ENCODE data around the gene ADAMTS14.

Gene ADAMTS14

GRCh38 chr10:70784016-70784415 is 111.7 kb downstream of the ADAMTS14 start:
- no peak for DNase-seq (ENCODE audit: low read depth, low spot score)

DNA sequence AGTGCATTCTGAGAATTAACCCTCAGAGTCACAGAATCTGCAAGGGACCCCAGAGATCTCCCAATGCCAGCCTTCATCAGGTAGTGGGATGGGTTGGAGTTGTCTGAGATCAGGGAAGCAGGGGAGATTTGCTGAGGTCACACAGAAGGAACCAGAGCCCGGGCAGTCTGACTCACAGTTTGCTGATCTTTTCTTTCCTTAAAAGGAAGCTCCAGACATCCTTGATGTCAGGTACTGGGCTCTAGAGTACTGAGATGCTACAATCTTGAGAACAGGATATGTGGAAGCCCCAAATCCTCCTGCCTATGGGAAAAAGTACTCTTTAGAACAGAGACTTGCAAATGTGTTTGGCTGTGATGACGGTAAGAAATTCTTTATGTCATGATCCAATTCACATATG is 112.2 kb downstream of the ADAMTS14 start:
- DNase-seq (ENCODE audit: low read depth, low spot score): no peak

- DNase-seq (ENCODE audit: low read depth, low spot score): no peak
Measured at GRCh38 chr10:70785190-70785589, 112.9 kb downstream of the ADAMTS14 start, which contains the start of gene TBATA. TBATA (minus strand) TSS chr10:70785377; CDS start chr10:70783379, 1,998 bp downstream.

DNA sequence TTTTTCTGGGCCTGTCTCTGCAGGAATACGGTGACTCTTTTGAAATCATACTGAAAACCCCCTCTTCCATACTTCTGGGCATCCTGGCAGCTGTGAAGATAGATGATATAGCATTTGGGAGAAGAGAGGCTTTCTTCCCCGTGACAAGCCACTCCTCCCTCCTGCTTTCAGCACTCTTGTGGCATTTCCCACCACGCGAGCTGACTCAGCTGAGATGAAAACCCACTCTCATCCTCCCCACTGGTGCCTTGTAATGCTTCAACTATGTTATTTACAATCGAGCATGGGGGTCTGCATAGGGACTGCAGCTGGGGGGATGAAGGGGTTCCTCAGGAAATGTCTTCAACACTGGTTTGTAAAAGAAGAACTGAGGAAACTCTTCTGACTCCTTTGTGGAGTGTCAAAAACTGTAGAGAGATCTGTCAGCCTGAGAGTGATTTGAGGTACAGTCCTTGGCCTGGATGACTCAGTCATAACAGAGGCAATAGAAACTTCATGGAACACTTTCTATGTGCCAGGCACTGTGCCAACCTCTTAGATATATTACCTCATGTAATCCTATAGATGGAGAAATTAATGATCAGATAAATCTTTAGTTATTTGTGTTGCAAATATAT is 114.6 kb downstream of the ADAMTS14 start:
- DNase-seq (ENCODE audit: low read depth, low spot score): no peak

GRCh38 chr10:70791386-70792039 is 119.2 kb downstream of the ADAMTS14 start:
- no peak for DNase-seq (ENCODE audit: low read depth, low spot score)

- no peak for DNase-seq (ENCODE audit: low read depth, low spot score)
Measured at GRCh38 chr10:70795613-70796012, 123.3 kb downstream of the ADAMTS14 start.

GRCh38 chr10:70797840-70798239 is 125.5 kb downstream of the ADAMTS14 start:
- no peak for DNase-seq (ENCODE audit: low read depth, low spot score)

DNA sequence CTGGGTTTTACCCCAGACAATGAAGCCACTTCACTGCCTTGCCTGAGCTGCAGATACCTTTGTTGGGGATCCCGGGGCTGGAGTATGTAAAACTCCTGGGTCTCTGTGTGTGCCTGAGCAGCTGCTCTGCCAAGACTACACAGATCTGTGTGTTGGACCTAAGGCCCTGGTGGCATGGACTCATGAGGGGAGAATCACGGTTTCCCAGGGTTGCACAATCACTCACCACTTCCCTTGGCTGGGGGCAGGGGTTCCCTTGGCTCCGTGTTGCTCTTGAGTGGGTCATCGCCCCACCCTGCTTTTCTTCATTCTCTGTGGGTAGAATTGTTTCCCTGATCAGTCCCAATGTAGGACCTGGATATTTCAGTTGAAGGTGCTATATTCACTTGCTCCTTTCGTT is 126.8 kb downstream of the ADAMTS14 start:
- no peak for DNase-seq (ENCODE audit: low read depth, low spot score)

DNA sequence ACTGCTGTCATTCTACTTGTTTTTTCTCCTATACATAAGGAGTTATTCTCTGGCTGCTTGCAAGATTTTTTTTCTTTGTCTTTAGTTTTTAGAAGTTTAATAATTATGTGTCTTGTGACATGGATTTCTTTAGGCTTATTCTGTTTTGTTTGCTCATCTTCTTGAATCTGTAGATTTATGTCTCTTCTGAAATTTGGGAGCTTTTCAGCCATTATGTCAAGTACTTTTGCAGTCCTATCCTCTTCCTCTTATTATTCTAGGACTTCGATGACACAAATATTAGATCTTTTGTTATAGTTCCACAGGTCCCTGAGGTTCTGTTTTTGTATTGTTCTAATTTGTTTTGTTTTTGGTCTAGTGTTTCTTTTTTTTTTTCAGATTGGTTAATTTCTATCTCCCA is 129.5 kb downstream of the ADAMTS14 start:
- DNase-seq (ENCODE audit: low read depth, low spot score): no peak

DNA sequence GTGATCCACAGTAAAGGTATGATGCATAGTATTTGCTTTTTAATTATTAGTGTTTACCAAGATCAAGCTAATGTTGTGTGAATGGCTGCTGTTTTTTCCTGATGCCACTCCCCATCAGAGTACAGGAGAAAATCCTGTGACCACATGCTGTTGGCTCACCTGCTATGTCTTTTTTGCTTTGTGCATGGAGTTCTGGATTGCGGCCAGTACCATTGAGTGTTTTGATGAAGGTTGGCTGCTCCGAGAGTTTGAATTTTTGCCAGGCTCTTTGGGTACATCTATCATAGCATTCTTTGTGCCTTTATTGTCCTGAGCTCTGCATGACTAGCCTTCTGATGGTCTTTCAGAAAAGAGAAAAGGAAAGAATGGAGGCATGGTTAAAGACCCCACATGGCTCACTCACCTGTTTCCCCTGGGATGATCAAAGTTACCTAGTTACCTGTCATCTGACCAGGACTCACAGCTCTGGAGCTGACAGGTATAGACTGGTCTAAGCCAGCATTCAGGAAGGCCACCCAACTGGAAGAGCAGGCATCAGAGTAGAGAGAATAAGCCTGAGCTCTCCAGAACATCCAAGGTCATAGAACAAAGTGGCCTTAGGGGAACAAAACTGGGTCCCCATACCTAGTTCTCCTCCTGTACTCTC is 131.6 kb downstream of the ADAMTS14 start:
- no peak for DNase-seq (ENCODE audit: low read depth, low spot score)

- DNase-seq (ENCODE audit: low read depth, low spot score): no peak
Measured at GRCh38 chr10:70804421-70804808, 132.1 kb downstream of the ADAMTS14 start.

- no peak for DNase-seq (ENCODE audit: low read depth, low spot score)
Measured at GRCh38 chr10:70805619-70806215, 133.4 kb downstream of the ADAMTS14 start.

DNA sequence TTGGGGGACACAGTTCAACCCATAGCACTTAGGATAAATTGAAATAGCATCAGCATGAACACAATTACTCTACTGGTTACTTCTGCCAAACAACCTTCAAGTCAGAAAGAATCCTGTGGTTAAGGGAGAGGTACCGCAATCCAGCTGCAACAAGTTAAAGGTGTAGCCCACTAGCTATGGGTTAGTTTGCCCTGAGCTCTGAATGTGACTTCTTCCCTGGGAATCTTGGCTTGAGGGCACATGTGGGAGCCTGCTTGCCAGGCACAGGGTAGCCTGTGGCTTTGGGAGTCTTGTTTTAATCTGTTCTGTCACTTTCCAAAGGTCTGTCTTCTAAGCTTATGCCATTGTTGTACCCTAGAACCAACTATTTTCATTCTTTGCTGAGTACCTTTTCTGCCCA is 134.5 kb downstream of the ADAMTS14 start:
- DNase-seq (ENCODE audit: low read depth, low spot score): no peak

GRCh38 chr10:70807556-70807955 is 135.2 kb downstream of the ADAMTS14 start:
- DNase-seq (ENCODE audit: low read depth, low spot score): no peak

DNA sequence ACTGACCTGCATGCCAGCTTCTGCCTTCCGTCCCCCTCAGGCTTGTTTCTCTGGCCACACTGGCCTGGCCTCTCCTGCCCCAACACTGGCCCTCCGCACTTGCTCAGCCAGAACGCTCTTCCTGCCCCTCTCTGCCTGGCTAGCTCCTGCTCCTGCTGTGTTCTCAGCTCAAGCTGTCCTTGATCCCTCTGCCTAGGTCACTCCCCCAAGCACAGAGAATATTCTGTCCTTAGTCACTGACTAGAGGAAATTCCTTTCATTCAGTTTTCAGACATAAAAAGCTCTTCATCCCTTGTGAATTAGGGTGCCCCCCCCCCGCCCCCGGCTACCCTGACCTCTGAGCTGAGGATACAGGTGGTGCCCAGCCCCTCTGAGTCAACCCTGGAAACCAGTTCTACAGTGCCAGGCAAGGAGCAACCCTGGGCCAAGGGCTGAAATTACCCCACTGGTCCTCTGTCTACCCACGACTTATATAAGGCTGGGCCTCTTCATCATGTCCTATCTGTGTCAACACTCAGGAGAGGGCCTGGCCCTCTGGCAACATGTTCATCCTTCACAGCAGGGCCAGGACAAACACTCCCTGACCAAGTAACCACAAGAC is 136.8 kb downstream of the ADAMTS14 start:
- DNase-seq (ENCODE audit: low read depth, low spot score): no peak

DNA sequence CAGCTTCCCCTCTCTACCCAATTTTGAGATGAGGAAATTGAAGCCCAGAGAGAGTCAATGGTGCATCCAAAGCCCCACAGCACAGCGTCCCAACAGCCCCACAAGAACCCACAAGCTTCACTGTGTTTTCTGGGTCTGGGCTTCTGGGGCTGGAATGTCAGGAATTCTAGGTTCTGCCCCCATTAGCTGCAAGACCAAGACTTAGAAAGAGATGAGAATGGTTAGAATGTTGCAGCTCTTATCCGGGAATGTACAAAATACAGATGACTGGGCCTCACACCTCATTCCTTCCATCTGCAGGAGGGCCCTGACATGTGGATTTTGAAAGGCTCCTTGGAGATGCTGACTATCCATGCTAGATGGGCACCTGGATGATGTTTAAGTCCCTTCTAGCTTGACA is 137.4 kb downstream of the ADAMTS14 start:
- DNase-seq (ENCODE audit: low read depth, low spot score): peak; percentile 20

- DNase-seq (ENCODE audit: low read depth, low spot score): no peak
Measured at GRCh38 chr10:70810967-70811366, 138.7 kb downstream of the ADAMTS14 start.

GRCh38 chr10:70811881-70812280 is 139.6 kb downstream of the ADAMTS14 start:
- DNase-seq (ENCODE audit: low read depth, low spot score): no peak
